ENCODE data around the gene SYPL2.

The SYPL2 gene

GRCh38 chr1:109490029-109490933 lies 23.9 kb downstream of the SYPL2 start:
- DNase-seq (ENCODE audit: insufficient read length, low spot score) (peak; percentile 56), FAIRE-seq (no peak)

- FAIRE-seq = no peak
Measured at GRCh38 chr1:109490934-109491302, 24.6 kb downstream of the SYPL2 start.

GRCh38 chr1:109491372-109491771 lies 25.0 kb downstream of the SYPL2 start:
- FAIRE-seq = no peak
- no peak for DNase-seq (ENCODE audit: insufficient read length, low spot score)

More at GRCh38 chr1:109490934-109491302, 24.6 kb downstream of the SYPL2 start:
- DNase-seq (ENCODE audit: insufficient read length, low spot score) = no peak

- DNase-seq (ENCODE audit: insufficient read length, low spot score) = no peak
- no peak for FAIRE-seq
Measured at GRCh38 chr1:109492779-109493178, 26.4 kb downstream of the SYPL2 start.

DNA sequence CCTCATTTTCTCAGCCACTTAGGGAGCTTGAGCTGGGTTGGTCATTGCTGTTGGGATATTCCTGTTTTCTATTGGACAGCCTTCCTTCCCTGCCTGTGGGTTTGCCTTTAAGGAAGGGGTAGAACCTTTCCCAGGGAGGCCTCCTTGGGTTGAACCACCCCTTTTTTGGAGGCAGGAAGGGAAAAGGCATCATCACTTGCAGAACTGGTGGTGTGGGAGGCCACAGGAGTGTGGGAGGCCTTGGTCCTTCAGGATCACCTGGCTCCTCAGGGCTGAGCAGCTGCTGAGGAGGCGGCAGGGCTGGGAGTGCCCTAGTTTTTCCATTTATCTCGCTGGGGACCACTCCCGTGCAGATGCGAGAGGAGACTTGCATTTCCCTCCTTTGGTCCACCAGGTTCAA lies 26.9 kb downstream of the SYPL2 start:
- DNase-seq (ENCODE audit: insufficient read length, low spot score) = no peak

DNA sequence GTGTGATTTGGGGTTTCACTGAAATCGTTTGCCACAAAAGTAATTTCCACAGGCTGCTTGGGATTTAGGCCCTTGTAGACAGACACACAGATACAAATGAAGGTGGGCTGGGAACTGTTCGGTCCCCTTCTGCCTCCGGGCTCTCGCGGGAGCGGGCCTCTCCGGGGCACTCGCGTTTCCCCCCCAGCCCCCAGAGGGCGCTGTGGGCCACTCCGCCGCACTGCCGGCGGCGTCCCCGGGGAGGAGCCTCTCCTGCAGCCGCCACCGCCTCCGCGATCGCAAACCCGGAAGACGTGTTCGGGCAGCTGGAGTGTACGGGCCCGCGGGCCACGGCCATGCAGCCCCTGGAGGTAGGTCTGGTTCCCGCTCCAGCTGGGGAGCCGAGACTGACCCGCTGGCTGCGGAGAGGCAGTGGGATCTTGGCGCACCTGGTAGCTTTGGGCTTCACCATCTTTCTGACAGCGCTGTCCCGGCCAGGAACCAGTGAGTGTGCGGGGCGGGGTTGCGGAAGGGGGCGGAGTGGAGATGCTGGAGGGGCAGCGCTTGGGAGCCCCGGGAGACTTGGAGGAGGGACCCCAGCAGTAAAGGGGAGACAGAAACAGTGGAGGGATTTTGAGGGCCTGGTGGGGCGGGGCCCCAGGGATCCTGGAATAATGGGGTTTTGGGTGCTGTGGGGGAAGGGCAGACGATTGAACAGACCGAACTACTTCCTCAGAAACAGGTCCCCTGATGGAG lies 27.6 kb downstream of the SYPL2 start, which contains the start of gene CYB561D1:
Gene CYB561D1, plus strand, starts transcription at position 290 of the 735 bp plus-strand sequence. Its CDS starts 46 bp downstream, at position 336.
- DNase-seq (ENCODE audit: insufficient read length, low spot score) (peak; percentile 72), FAIRE-seq (no peak)

More for the DNA sequence above, 26.9 kb downstream of the SYPL2 start:
- no peak for FAIRE-seq

GRCh38 chr1:109495738-109496137 lies 29.4 kb downstream of the SYPL2 start:
- FAIRE-seq (no peak), DNase-seq (ENCODE audit: insufficient read length, low spot score) (no peak)

DNA sequence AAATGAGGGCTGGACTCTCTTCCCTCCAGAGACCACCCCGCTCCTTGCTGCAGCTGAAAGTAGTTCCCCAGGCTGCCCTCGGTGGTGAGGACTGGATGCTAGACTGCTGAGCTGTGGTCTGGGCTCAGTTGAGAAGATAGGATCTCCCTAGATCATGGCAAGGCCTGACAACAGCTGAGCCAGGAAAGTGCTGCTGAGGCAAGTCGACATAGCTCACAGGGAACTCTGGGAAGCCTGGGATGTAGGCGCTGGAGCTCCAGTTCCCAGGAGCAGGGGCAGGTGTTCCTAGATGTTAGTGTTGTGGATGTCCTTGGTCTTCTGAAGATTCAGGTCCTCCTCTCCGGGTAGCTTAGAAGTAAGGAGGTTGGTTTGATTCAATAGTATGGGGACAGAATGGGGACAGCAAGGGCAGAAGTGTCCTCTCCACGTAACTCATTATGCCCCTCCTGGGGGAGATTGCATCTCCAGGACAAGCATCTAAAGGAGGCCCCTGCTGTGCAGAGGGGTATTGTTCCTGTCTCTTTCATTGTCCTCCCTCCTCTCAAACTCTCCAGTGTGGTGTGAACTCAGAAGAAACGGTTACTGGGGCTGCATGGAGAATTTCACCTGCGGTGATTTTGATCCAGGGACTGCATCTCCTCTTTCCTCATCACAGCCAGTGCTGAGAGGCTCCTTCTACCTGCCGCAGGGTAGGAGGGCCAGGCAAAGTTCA lies 31.3 kb downstream of the SYPL2 start:
- FAIRE-seq = no peak

DNA sequence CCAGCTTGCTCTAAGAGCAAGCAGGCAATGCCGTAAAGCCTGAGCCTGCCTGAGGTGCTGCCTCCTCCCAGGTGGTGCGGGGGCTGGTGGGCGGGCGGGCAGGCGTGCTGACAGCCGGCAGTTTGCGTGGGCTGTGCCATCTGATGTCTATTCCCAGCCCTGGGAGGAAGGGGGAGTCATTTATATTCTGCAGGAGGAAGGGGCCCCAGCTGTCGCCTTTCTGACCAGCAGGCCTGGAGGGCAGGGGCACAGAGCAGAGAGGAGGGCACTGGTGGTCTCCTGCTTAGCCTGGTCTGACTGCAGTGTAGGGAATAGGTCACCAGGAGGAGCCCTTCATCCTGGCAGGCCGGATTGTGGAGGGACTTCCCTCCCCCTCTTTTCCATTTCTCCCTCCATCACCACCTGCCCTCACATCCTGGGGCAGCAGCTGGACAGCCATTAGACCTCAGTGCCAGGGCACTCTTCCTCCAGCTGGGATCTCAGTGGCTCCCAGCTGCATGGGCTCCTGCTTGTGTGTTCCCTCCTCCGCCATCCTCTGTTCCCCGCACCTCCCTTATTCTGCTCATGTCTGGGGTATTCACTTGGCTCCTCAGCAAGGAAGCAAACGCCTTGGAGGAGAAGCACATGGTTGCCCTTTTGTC lies 31.9 kb downstream of the SYPL2 start:
- FAIRE-seq = no peak
- no peak for DNase-seq (ENCODE audit: insufficient read length, low spot score)

More for the DNA sequence above, 31.3 kb downstream of the SYPL2 start:
- no peak for DNase-seq (ENCODE audit: insufficient read length, low spot score)

DNA sequence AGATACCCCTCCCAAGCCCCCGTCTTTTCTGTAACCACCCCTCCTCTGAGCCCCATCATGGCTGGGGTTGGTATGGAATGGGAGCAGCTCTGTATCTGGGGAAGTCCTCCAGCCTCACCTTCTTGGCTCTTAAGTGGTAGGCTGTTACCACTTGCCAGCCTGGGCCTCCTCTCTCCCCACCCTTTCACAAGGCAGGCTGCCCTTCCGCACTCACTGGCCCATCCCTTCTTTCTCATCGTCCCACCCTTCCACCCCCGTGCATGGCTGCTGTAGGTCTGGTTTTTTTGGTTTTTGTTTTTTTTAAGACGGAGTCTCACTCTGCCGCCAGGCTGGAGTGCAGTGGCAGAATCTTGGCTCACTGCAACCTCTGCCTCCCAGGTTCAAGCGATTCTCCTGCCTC lies 32.7 kb downstream of the SYPL2 start:
- FAIRE-seq (no peak), DNase-seq (ENCODE audit: insufficient read length, low spot score) (no peak)

DNA sequence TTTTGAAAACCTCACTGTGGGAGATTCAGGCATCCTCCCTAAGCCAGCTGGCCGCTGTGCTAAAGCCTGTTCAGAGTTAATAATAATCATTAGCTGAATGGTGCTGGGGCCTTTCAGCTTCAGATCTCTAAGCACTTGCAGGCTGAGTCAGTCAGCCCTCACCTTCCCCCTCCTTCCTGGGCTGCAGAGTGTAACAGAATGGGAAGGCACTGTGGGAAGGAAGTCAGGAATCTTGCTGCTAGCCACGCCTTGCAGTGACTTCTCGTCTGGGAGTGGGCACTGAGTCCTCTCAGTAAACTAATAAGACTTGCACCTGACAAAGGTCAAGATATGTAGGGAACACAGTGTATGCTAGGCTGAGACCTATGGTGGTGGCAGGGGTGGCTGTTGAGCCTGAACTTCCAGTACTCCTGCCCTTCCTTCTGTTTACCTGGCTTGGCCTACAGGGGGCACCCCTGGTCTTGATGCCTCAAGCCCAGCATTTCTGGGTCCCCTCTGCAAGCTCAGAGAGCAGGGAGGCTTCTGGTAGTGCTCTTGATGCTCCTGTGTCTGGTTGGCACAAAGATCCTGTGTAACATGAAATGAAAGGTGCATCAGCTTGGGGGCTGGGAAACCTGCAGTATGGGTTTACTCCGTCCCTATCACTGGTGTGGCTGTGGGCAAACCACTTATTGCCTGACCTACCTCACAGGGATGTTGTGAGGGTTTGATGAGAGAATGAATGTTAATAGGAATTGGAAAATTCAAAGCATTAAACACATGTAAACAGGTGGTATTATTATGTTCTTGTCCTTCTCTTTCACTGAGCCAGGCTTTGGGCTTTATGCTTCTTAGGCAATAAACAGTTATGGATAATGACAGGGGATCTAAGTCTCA lies 33.6 kb downstream of the SYPL2 start:
- DNase-seq (ENCODE audit: insufficient read length, low spot score) (no peak), FAIRE-seq (no peak)

GRCh38 chr1:109500941-109501381 lies 34.6 kb downstream of the SYPL2 start:
- FAIRE-seq = no peak
- no peak for DNase-seq (ENCODE audit: insufficient read length, low spot score)

GRCh38 chr1:109501644-109502363 lies 35.5 kb downstream of the SYPL2 start:
- no peak for FAIRE-seq
- DNase-seq (ENCODE audit: insufficient read length, low spot score) = no peak

DNA sequence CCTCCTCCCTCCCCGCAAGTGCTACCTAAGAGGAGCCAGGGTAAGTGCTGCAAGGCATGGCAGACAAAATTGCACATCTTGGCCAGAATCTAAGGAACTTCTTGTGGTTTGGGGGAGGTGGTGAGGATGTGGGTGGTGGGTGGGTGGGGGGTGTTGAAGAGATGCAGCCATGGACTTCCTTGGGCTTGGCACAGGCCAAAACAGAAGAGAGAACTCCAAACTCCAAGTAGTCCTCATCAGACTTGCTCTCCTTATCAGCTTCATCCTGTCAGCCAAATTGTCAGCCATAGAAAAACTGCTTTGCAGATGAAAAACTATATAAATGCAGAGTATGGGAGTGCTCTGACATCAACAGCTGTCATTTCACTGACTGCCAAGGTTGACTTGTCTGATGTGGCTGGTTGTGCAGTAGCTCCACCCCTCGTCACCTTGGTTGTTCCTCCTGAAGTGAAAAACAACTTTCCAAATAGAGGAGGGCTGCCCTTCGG lies 36.1 kb downstream of the SYPL2 start:
- FAIRE-seq (no peak), DNase-seq (ENCODE audit: insufficient read length, low spot score) (no peak)

DNA sequence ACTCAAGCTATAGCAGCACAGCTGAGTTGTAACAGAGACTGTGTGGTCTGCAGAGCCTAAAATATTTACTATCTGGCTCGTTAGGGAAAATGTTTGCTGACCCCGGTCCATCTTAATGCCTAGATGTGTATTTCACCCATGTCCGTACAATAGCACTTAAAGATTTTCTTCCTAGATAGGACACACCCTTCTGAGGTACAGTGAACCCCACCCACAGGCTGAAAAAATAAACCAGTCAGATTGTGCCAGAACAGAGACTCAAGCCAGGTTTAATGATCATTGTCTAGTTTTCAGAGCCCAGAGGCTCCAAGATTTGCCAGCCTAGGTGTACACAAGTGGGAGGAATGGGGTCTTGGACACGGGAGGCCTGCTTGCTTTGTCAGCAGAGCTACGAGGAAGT lies 37.6 kb downstream of the SYPL2 start:
- no peak for FAIRE-seq

DNA sequence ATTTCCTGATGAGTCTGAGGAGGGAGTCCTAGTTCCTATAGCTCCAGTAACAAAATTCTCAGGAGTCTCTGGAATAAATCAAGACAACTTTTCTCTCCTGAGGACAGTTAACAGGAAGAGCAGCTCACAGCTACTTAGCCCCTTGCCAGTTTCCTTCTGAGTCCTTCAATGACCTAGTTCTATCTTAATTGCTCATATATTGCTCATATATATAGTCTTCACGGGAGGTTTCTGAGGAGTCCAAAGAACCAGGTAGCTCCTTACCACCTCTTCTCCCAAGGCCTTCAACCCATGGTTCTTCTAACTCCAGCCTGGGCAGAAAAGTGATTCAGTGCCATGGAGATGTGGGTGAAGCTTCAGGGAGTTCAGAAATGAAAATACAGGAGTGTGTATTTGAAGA lies 38.6 kb downstream of the SYPL2 start:
- DNase-seq (ENCODE audit: insufficient read length, low spot score) = no peak
- FAIRE-seq = no peak

More for the DNA sequence above, 37.6 kb downstream of the SYPL2 start:
- no peak for DNase-seq (ENCODE audit: insufficient read length, low spot score)

GRCh38 chr1:109508001-109508872 lies 41.9 kb downstream of the SYPL2 start:
- FAIRE-seq = no peak
- DNase-seq (ENCODE audit: insufficient read length, low spot score) = no peak

GRCh38 chr1:109508873-109509175 lies 42.5 kb downstream of the SYPL2 start:
- no peak for FAIRE-seq
- no peak for DNase-seq (ENCODE audit: insufficient read length, low spot score)

Data from HTR-8/SVneo (cell line).